Suprapubic skin (tissue), 4 donors: ENCODE results near the gene MRRF. TPM values are rescaled to one million over a fixed set of nuclear protein-coding genes. Genes with fewer than 3 reads are reported as not detected.

Experiments
- DNase-seq, 2 donors: peaks; one replicate each; pipeline ENCODE4 v3.0.0-alpha.2; 2019; ENCODE audit warnings: low spot score in 2 of 2
- H3K27ac ChIP-seq: fragments of 200-600 bp; sonication (generic); one replicate; pipeline ENCODE4 v1.5.1; 2019
- H3K27me3 ChIP-seq: fragments of 200-600 bp; sonication (generic); one replicate; pipeline ENCODE4 v1.5.1; 2019
- H3K36me3 ChIP-seq: fragments of 200-600 bp; sonication (generic); one replicate; pipeline ENCODE4 v1.5.1; 2019
- H3K4me1 ChIP-seq: fragments of 200-600 bp; sonication (generic); one replicate; pipeline ENCODE4 v1.5.1; 2019
- H3K4me3 ChIP-seq: fragments of 200-600 bp; sonication (generic); one replicate; pipeline ENCODE4 v1.5.1; 2019; ENCODE audit warnings: mild to moderate bottlenecking
- H3K9me3 ChIP-seq: fragments of 200-600 bp; sonication (generic); one replicate; pipeline ENCODE4 v1.5.1; 2019
- CTCF ChIP-seq, 2 donors: fragments of 200-600 bp in 1 of 2; fragments of 450-650 bp in 1 of 2; sonication (generic) in 1 of 2; IDR thresholded peaks; one replicate each; pipeline ENCODE4 v1.5.1; 2016 to 2019; ENCODE audit warnings: antibody characterized with exemption in 2 of 2, mild to moderate bottlenecking in 1 of 2, moderate library complexity in 1 of 2
- EP300 ChIP-seq: sonication (generic); formaldehyde crosslinking; IDR thresholded peaks from one replicate; pipeline ENCODE4 v1.6.1; 2017; ENCODE audit warnings: antibody characterized with exemption
- POLR2A ChIP-seq, 2 donors: fragments of 450-650 bp; IDR thresholded peaks; one replicate each; pipeline ENCODE4 v1.6.1; 2017; ENCODE audit warnings: antibody characterized with exemption in 2 of 2, mild to moderate bottlenecking in 2 of 2, moderate library complexity in 2 of 2
- POLR2AphosphoS5 ChIP-seq, 3 donors: sonication (generic); formaldehyde crosslinking; IDR thresholded peaks; one replicate each; pipeline ENCODE4 v1.6.1; 2017; ENCODE audit warnings: antibody characterized with exemption in 3 of 3
- WGBS: methylation state at CpG from one replicate; pipeline ENCODE4 v1.1.5; 2018; 5-methylcytosine and 5-hydroxymethylcytosine counted together
- total RNA-seq, 4 donors: library from RNA; depleted of rRNA; stranded (reverse); fragments of >200 nt; gene quantifications; one replicate each; pipeline ENCODE4 v1.1.0, GENCODE V29; 2016

MRRF gene
- total RNA-seq, 4 donors from 2014 or later = 41.3 to 75.2 (median 44.2) TPM

GRCh38 chr9:122262073-122262472 lies 2.6 kb upstream of the MRRF start:
- no peaks in the 10 kb centered on the region for H3K27me3 ChIP-seq
- H3K36me3 ChIP-seq = peaks cover 21% of the 10 kb centered on the region
- H3K27ac ChIP-seq = no peak overlapping the region
- H3K4me3 ChIP-seq = no peak overlapping the region
- peaks cover 39% of the 10 kb centered on the region for H3K4me1 ChIP-seq
- TF ChIP-seq POLR2A (IDR thresholded peaks at IDR 0.05) (no peak), CTCF (IDR thresholded peaks at IDR 0.05) (no peak), EP300 (no peak), POLR2AphosphoS5 (IDR thresholded peaks at IDR 0.05) (no peak)
- WGBS = 90% methylated on average over 1 of the region's 1 CpG
- H3K9me3 ChIP-seq = no peaks in the 10 kb centered on the region
- no peak for DNase-seq

- peak overlapping the region; percentile 75 for H3K4me3 ChIP-seq
- H3K27me3 ChIP-seq = no peaks in the 10 kb centered on the region
- WGBS = 15% methylated on average over 13 of the region's 13 CpGs
- no peak for TF ChIP-seq POLR2AphosphoS5 (IDR thresholded peaks at IDR 0.05)
- TF ChIP-seq POLR2A (IDR thresholded peaks at IDR 0.05) = no peak
- TF ChIP-seq EP300 = no peak
- TF ChIP-seq CTCF (IDR thresholded peaks at IDR 0.05) = no peak
- no peak for DNase-seq
- peaks cover 17% of the 10 kb centered on the region for H3K36me3 ChIP-seq
- peak overlapping the region; percentile 89 for H3K27ac ChIP-seq
- H3K9me3 ChIP-seq = no peaks in the 10 kb centered on the region
- peaks cover 39% of the 10 kb centered on the region for H3K4me1 ChIP-seq
Observed at GRCh38 chr9:122263699-122264349, 858 bp upstream of the MRRF start.

- peak overlapping the region; percentile 89 for H3K27ac ChIP-seq
- H3K27me3 ChIP-seq = no peaks in the 10 kb centered on the region
- H3K36me3 ChIP-seq = peaks cover 6% of the 10 kb centered on the region
- DNase-seq = no peak
- no peaks in the 10 kb centered on the region for H3K9me3 ChIP-seq
- WGBS = 6% methylated on average over 17 of the region's 17 CpGs
- peak overlapping the region; percentile 75 for H3K4me3 ChIP-seq
- H3K4me1 ChIP-seq = peaks cover 39% of the 10 kb centered on the region
- no peak for TF ChIP-seq CTCF (IDR thresholded peaks at IDR 0.05)
- TF ChIP-seq POLR2AphosphoS5 (IDR thresholded peaks at IDR 0.05) = no peak
- TF ChIP-seq EP300 = no peak
- TF ChIP-seq POLR2A (IDR thresholded peaks at IDR 0.05) = no peak
Observed at GRCh38 chr9:122265149-122265915, 650 bp downstream of the MRRF start.

- Histone ChIP-seq H3K4me1 (peaks cover 20% of the 10 kb centered on the region), H3K4me3 (no peak overlapping the region), H3K9me3 (no peaks in the 10 kb centered on the region), H3K27me3 (no peaks in the 10 kb centered on the region), H3K27ac (no peak overlapping the region), H3K36me3 (no peaks in the 10 kb centered on the region)
- DNase-seq = no peak
- 84% methylated on average over 6 of the region's 6 CpGs for WGBS
- TF ChIP-seq POLR2A (IDR thresholded peaks at IDR 0.05) (no peak), EP300 (no peak), CTCF (IDR thresholded peaks at IDR 0.05) (no peak), POLR2AphosphoS5 (IDR thresholded peaks at IDR 0.05) (no peak)
Observed at GRCh38 chr9:122268041-122268814, 3.5 kb downstream of the MRRF start.

- no peak overlapping the region for H3K4me3 ChIP-seq
- H3K27me3 ChIP-seq = no peaks in the 10 kb centered on the region
- no peak for DNase-seq
- H3K27ac ChIP-seq = no peak overlapping the region
- no peak for TF ChIP-seq CTCF (IDR thresholded peaks at IDR 0.05)
- no peak for TF ChIP-seq POLR2A (IDR thresholded peaks at IDR 0.05)
- TF ChIP-seq EP300 = no peak
- no peak for TF ChIP-seq POLR2AphosphoS5 (IDR thresholded peaks at IDR 0.05)
- peaks cover 14% of the 10 kb centered on the region for H3K36me3 ChIP-seq
- peaks cover 6% of the 10 kb centered on the region for H3K9me3 ChIP-seq
- no peaks in the 10 kb centered on the region for H3K4me1 ChIP-seq
- WGBS = 94% methylated on average over 2 of the region's 2 CpGs
Observed at GRCh38 chr9:122274055-122274454, 9.4 kb downstream of the MRRF start.
